PFSK-1 (cell line): Measurements from ENCODE around the gene OR11G2.

Experiments
- POLR2AphosphoS5 ChIP-seq: IDR thresholded peaks from 2 replicates; pipeline ENCODE4 v1.6.1; 2012; ENCODE audit warnings: low read depth, mild to moderate bottlenecking, control low read depth, low read length, moderate library complexity
- SIN3A ChIP-seq: IDR thresholded peaks from 2 replicates; pipeline ENCODE4 v1.6.1; 2012; ENCODE audit warnings: mild to moderate bottlenecking, low read length, moderate library complexity, borderline replicate concordance; ENCODE audit not compliant: insufficient read depth
- TAF1 ChIP-seq: IDR thresholded peaks from 2 replicates; pipeline ENCODE4 v1.6.1; 2012; ENCODE audit warnings: low read length, control low read depth, borderline replicate concordance; ENCODE audit not compliant: insufficient read depth
- TF ChIP-seq, protein P1 (sequence below), 2 experiments: IDR thresholded peaks; 2 replicates each; pipeline versions ENCODE4 v1.6.1 to v1.8.0; 2011 to 2012; ENCODE audit warnings: low read depth in 2 of 2, low read length in 2 of 2, control low read depth in 1 of 2, inconsistent platforms in 1 of 2, mild to moderate bottlenecking in 1 of 2, moderate library complexity in 1 of 2; ENCODE audit not compliant: insufficient read depth in 1 of 2

- TF ChIP-seq, protein P1, sequence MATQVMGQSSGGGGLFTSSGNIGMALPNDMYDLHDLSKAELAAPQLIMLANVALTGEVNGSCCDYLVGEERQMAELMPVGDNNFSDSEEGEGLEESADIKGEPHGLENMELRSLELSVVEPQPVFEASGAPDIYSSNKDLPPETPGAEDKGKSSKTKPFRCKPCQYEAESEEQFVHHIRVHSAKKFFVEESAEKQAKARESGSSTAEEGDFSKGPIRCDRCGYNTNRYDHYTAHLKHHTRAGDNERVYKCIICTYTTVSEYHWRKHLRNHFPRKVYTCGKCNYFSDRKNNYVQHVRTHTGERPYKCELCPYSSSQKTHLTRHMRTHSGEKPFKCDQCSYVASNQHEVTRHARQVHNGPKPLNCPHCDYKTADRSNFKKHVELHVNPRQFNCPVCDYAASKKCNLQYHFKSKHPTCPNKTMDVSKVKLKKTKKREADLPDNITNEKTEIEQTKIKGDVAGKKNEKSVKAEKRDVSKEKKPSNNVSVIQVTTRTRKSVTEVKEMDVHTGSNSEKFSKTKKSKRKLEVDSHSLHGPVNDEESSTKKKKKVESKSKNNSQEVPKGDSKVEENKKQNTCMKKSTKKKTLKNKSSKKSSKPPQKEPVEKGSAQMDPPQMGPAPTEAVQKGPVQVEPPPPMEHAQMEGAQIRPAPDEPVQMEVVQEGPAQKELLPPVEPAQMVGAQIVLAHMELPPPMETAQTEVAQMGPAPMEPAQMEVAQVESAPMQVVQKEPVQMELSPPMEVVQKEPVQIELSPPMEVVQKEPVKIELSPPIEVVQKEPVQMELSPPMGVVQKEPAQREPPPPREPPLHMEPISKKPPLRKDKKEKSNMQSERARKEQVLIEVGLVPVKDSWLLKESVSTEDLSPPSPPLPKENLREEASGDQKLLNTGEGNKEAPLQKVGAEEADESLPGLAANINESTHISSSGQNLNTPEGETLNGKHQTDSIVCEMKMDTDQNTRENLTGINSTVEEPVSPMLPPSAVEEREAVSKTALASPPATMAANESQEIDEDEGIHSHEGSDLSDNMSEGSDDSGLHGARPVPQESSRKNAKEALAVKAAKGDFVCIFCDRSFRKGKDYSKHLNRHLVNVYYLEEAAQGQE (IDR thresholded peaks at IDR 0.05; ENCODE audit: insufficient read depth in 1 of 2, low read depth in 2 of 2, low read length in 2 of 2): no peak
- TF ChIP-seq TAF1 (no peak), POLR2AphosphoS5 (no peak), SIN3A (no peak)
Observed at GRCh38 chr14:20176330-20176729, 14.4 kb upstream of the OR11G2 start.
